ENCODE results near the gene OSBPL9.

OSBPL9 gene

DNA sequence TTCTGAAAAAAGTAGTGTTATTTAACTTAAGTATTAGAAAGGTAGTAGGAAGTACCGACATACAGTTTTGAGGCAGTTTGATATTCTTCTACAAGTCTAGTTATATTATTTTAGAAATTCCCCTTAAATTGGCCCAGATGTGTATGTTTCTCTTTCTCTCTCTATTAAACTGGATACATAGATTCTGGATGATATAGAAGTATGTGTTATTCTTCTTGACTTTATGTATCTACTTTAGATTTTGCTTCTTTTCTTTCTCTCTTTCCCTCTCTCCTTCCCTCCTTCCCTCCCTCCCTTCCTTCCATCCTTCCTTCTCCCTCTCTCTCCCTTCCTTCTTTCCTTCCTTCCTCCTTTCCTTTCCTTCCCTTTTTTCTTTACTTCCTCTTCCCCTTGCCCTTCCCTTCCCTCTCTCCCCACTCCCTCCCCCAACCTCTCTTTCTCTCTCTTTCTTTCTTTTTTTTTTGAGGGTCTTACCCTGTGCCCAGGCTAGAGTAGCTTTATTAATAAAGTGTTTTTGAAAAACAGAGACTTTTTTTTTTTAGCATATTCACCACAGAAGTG is 124.3 kb downstream of the OSBPL9 start:
- DNase-seq (ENCODE audit: extremely low spot score): no peak
- TF ChIP-seq ELF4 (IDR thresholded peaks at IDR 0.05): no peak
- no peak for TF ChIP-seq CTBP1 (IDR thresholded peaks at IDR 0.05; ENCODE audit: borderline replicate concordance)
- no peak for TF ChIP-seq TARDBP (IDR thresholded peaks at IDR 0.05)
- no peak for TF ChIP-seq L3MBTL2 (conservative IDR thresholded peaks at IDR 0.05)
- no peak for TF ChIP-seq SUZ12 (IDR thresholded peaks at IDR 0.05)
- no peak for TF ChIP-seq NFRKB (IDR thresholded peaks at IDR 0.05)
- no peak for TF ChIP-seq BHLHE40 (IDR thresholded peaks at IDR 0.05; ENCODE audit: borderline replicate concordance)
- TF ChIP-seq FOXA1 (IDR thresholded peaks at IDR 0.05): no peak
- TF ChIP-seq, protein P1, sequence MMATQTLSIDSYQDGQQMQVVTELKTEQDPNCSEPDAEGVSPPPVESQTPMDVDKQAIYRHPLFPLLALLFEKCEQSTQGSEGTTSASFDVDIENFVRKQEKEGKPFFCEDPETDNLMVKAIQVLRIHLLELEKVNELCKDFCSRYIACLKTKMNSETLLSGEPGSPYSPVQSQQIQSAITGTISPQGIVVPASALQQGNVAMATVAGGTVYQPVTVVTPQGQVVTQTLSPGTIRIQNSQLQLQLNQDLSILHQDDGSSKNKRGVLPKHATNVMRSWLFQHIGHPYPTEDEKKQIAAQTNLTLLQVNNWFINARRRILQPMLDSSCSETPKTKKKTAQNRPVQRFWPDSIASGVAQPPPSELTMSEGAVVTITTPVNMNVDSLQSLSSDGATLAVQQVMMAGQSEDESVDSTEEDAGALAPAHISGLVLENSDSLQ (IDR thresholded peaks at IDR 0.05): no peak
- no peak for TF ChIP-seq ZNF384 (IDR thresholded peaks at IDR 0.05)
- TF ChIP-seq FOXK2 (IDR thresholded peaks at IDR 0.05): no peak
- no peak for TF ChIP-seq LEF1 (IDR thresholded peaks at IDR 0.05; ENCODE audit: borderline replicate concordance)
- TF ChIP-seq HDGF (IDR thresholded peaks at IDR 0.05; ENCODE audit: borderline replicate concordance): no peak
- TF ChIP-seq SP1 (IDR thresholded peaks at IDR 0.05): no peak
- TF ChIP-seq FOXM1 (IDR thresholded peaks at IDR 0.05; ENCODE audit: borderline replicate concordance): no peak
- no peak for TF ChIP-seq ARNT (IDR thresholded peaks at IDR 0.05)
- ChIA-PET CTCF (interaction anchor here (1.2 kb wide), 1 partner anchor 28 kb away, joined by 4 read pairs; no protein-coding TSS in a partner anchor), POLR2A (interaction anchor here (1.1 kb wide), 1 partner anchor 120 kb away, joined by 4 read pairs; no protein-coding TSS in a partner anchor)

DNA sequence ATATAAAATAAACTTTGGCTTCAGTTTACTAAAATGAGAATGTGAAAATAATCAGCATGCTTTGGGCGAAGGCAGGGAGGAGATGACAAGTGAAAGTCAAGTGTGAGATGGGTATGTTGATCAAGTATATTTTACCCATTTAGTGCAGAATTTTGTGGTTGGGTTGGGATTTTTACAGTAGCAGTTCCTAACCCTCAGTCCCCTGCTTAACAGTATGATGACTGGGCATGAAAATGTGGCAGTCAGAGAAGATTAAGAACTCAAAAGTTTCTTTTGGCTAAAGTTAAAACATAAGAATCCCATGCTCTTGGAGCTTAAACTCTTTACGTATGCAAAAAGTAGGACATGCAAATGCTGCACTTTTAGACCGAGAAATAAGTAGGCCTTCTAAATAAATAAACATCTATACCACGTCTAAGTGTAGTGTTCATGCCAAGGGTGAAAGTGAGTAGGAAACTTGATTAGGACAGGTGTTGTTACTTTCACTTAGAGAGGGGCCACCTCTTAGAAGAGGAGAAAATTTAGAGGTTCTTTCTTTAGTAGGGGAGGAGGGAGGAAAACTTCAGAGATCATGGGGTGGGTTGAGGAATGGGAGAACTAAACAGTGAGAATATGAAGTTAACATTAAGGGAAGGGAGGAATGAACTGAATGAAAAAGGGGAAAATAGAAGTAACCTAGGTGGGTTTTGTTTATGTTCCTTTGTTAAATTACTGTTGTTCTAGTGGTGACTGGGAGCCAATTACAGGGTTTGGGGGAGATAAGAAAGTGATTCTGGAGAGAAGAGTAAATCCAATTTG is 127.8 kb downstream of the OSBPL9 start:
- no peak for TF ChIP-seq FOXM1 (IDR thresholded peaks at IDR 0.05; ENCODE audit: borderline replicate concordance)
- no peak for TF ChIP-seq ARNT (IDR thresholded peaks at IDR 0.05)
- CTCF ChIA-PET: no interaction called here
- no peak for DNase-seq (ENCODE audit: extremely low spot score)
- POLR2A ChIA-PET: no interaction called here

DNA sequence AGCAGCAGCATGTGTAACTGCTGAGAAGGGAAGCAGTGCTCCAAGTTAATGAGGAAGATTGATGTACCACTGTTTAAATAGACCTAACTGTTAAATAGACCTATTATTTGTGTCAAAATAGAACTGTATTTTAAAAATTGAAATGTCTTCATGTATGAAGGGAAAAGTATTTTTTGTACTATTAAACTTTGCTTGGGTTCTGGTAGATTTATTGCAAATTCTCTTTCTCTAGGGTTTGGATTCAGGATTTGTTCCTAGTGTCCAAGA is 128.3 kb downstream of the OSBPL9 start:
- ChIA-PET POLR2A (no interaction called here), CTCF (no interaction called here)
- TF ChIP-seq, protein P1 (IDR thresholded peaks at IDR 0.05): no peak
- TF ChIP-seq HDGF (IDR thresholded peaks at IDR 0.05; ENCODE audit: borderline replicate concordance): no peak
- DNase-seq (ENCODE audit: extremely low spot score): no peak

- TF ChIP-seq ZNF384 (IDR thresholded peaks at IDR 0.05) (no peak), FOXK2 (IDR thresholded peaks at IDR 0.05) (no peak), SUZ12 (IDR thresholded peaks at IDR 0.05) (no peak), NFRKB (IDR thresholded peaks at IDR 0.05) (no peak), ELF4 (IDR thresholded peaks at IDR 0.05) (no peak), TARDBP (IDR thresholded peaks at IDR 0.05) (no peak), FOXA1 (IDR thresholded peaks at IDR 0.05) (no peak), SP1 (IDR thresholded peaks at IDR 0.05) (no peak), L3MBTL2 (conservative IDR thresholded peaks at IDR 0.05) (no peak), LEF1 (IDR thresholded peaks at IDR 0.05; ENCODE audit: borderline replicate concordance) (no peak), ARNT (IDR thresholded peaks at IDR 0.05) (no peak), FOXM1 (IDR thresholded peaks at IDR 0.05; ENCODE audit: borderline replicate concordance) (no peak), CTBP1 (IDR thresholded peaks at IDR 0.05; ENCODE audit: borderline replicate concordance) (no peak), BHLHE40 (IDR thresholded peaks at IDR 0.05; ENCODE audit: borderline replicate concordance) (no peak)
- CTCF ChIA-PET: interaction anchor here (0.7 kb wide), 1 partner anchor 56 kb away, joined by 4 read pairs; no protein-coding TSS in a partner anchor
- DNase-seq (ENCODE audit: extremely low spot score): no peak
- POLR2A ChIA-PET: no interaction called here
These were observed 132.3 kb downstream of the OSBPL9 start for GRCh38 chr1:51749151-51749550.

GRCh38 chr1:51750218-51750617 is 133.3 kb downstream of the OSBPL9 start:
- TF ChIP-seq FOXK2 (IDR thresholded peaks at IDR 0.05) (no peak), SUZ12 (IDR thresholded peaks at IDR 0.05) (no peak)
- DNase-seq (ENCODE audit: extremely low spot score): no peak
- CTCF ChIA-PET: no interaction called here
- POLR2A ChIA-PET: no interaction called here

- no peak for TF ChIP-seq SUZ12 (IDR thresholded peaks at IDR 0.05)
- TF ChIP-seq FOXK2 (IDR thresholded peaks at IDR 0.05): no peak
- no peak for TF ChIP-seq LEF1 (IDR thresholded peaks at IDR 0.05; ENCODE audit: borderline replicate concordance)
- TF ChIP-seq L3MBTL2 (conservative IDR thresholded peaks at IDR 0.05): no peak
- TF ChIP-seq, protein P1 (IDR thresholded peaks at IDR 0.05): no peak
- TF ChIP-seq ELF4 (IDR thresholded peaks at IDR 0.05): no peak
- no peak for TF ChIP-seq CTBP1 (IDR thresholded peaks at IDR 0.05; ENCODE audit: borderline replicate concordance)
- no peak for TF ChIP-seq NFRKB (IDR thresholded peaks at IDR 0.05)
- no peak for TF ChIP-seq FOXA1 (IDR thresholded peaks at IDR 0.05)
- no peak for TF ChIP-seq ARNT (IDR thresholded peaks at IDR 0.05)
- TF ChIP-seq HDGF (IDR thresholded peaks at IDR 0.05; ENCODE audit: borderline replicate concordance): no peak
- no peak for TF ChIP-seq SP1 (IDR thresholded peaks at IDR 0.05)
- POLR2A ChIA-PET: no interaction called here
- CTCF ChIA-PET: no interaction called here
- no peak for DNase-seq (ENCODE audit: extremely low spot score)
These were observed 133.8 kb downstream of the OSBPL9 start for GRCh38 chr1:51750729-51751128.
